A549 (cell line): ENCODE results near the gene TAF3. TPM values are rescaled to one million over a fixed set of nuclear protein-coding genes. Genes with fewer than 3 reads are reported as not detected.

Source experiments
- ATAC-seq, 2 experiments: fragments of 200-7000 bp in 1 of 2; fragments of >200 bp in 1 of 2; cut with Nextera tagmentation in 1 of 2; cut with Tn5 transposase in 1 of 2; 3 replicates each; pipeline versions ENCODE4 v1.8.0 to v1.9.1; 2018 to 2020; ENCODE audit warnings: mild to moderate bottlenecking in 1 of 2, moderate library complexity in 1 of 2
- CTCF ChIA-PET: fragments of 300-600 bp; sonication (Branson Sonifier 250); formaldehyde crosslinking; extraction: SDS; loops from one replicate; lab custom pipeline; 2021; ENCODE audit warnings: antibody characterized with exemption, inconsistent platforms; lab: Yijun Ruan, JAX
- POLR2A ChIA-PET: fragments of 350-600 bp; formaldehyde crosslinking; extraction: SDS; loops from one replicate; lab custom pipeline; 2021; ENCODE audit warnings: antibody characterized with exemption, inconsistent platforms; lab: Yijun Ruan, JAX
- DNase-seq, 2 experiments: peaks; one replicate each; pipeline versions ENCODE4 v3.0.0 to v3.0.0-alpha.2; 2011 to 2016; ENCODE audit warnings: low read depth in 1 of 2, low spot score in 1 of 2
- FAIRE-seq: peaks from 2 replicates; lab custom pipeline; 2011; peaks lifted over from hg19 to GRCh38; lab: Jason Lieb, UNC
- H3K27ac ChIP-seq, 2 experiments: fragments of >200 bp; sonication (Bioruptor Twin); formaldehyde crosslinking; 3 replicates each; pipeline ENCODE4 v1.5.1; 2016 to 2017
- H3K4me1 ChIP-seq: fragments of >200 bp; sonication (Bioruptor Twin); formaldehyde crosslinking; 3 replicates; pipeline ENCODE4 v1.6.1; 2016
- H3K4me2 ChIP-seq: fragments of >200 bp; sonication (Bioruptor Twin); formaldehyde crosslinking; 3 replicates; pipeline ENCODE4 v1.6.1; 2016
- H3K4me3 ChIP-seq: fragments of >200 bp; sonication (Bioruptor Twin); formaldehyde crosslinking; 3 replicates; pipeline ENCODE4 v1.5.1; 2016
- H3K9me3 ChIP-seq: fragments of >200 bp; sonication (Bioruptor Twin); formaldehyde crosslinking; 3 replicates; pipeline ENCODE4 v1.6.1; 2016
- CHD2 ChIP-seq: fragments of 150-350 bp; IDR thresholded peaks from 2 replicates; pipeline ENCODE4 v1.6.1; 2014; ENCODE audit warnings: low read length; ENCODE audit not compliant: partially characterized antibody
- EHMT2 ChIP-seq: fragments of 200-600 bp; sonication (generic); IDR thresholded peaks from 2 replicates; pipeline ENCODE4 v1.6.1; 2016; ENCODE audit warnings: antibody characterized with exemption, low read depth, mild to moderate bottlenecking, moderate library complexity
- EP300 ChIP-seq, 2 experiments: fragments of >200 bp; sonication (Bioruptor Twin); formaldehyde crosslinking; IDR thresholded peaks; 2 replicates in 1 of 2; 3 replicates in 1 of 2; pipeline ENCODE4 v1.6.1; 2016 to 2017
- FOXS1 ChIP-seq: fragments of 250-450 bp; sonication (Bioruptor Pico); IDR thresholded peaks from 2 replicates; pipeline ENCODE4 v1.5.0; 2020; ENCODE audit warnings: mild to moderate bottlenecking, moderate library complexity
- HEYL ChIP-seq: fragments of 250-450 bp; sonication (Bioruptor Pico); IDR thresholded peaks from 2 replicates; pipeline ENCODE4 v1.8.0; 2021; ENCODE audit warnings: mild to moderate bottlenecking, moderate library complexity
- HOXB13 ChIP-seq: fragments of 250-450 bp; sonication (Bioruptor Pico); IDR thresholded peaks from 2 replicates; pipeline ENCODE4 v1.5.0; 2020; ENCODE audit warnings: low read depth, mild to moderate bottlenecking, moderate library complexity
- JUNB ChIP-seq: fragments of >200 bp; sonication (Bioruptor Twin); formaldehyde crosslinking; IDR thresholded peaks from 2 replicates; pipeline ENCODE4 v1.6.1; 2016
- MAFK ChIP-seq: fragments of 450-650 bp; IDR thresholded peaks from 2 replicates; pipeline ENCODE4 v1.6.1; 2014; ENCODE audit not compliant: partially characterized antibody
- MAZ ChIP-seq: fragments of 150-350 bp; IDR thresholded peaks from 2 replicates; pipeline ENCODE4 v1.6.1; 2014; ENCODE audit warnings: antibody characterized with exemption, low read depth, low read length, borderline replicate concordance
- NPAS2 ChIP-seq: fragments of 250-450 bp; sonication (Bioruptor Pico); IDR thresholded peaks from 2 replicates; pipeline ENCODE4 v1.8.0; 2022; ENCODE audit warnings: mild to moderate bottlenecking, moderate library complexity, borderline replicate concordance
- NR3C1 ChIP-seq: fragments of >200 bp; sonication (Bioruptor Twin); formaldehyde crosslinking; IDR thresholded peaks from 3 replicates; pipeline ENCODE4 v1.6.1; 2017
- PHF8 ChIP-seq: fragments of 200-600 bp; sonication (generic); IDR thresholded peaks from 2 replicates; pipeline ENCODE4 v1.6.1; 2016; ENCODE audit warnings: low read depth, mild to moderate bottlenecking, antibody characterized with exemption, moderate library complexity, borderline replicate concordance
- POLR2A ChIP-seq: IDR thresholded peaks from 2 replicates; pipeline ENCODE4 v1.6.1; 2012; ENCODE audit warnings: mild to moderate bottlenecking, low read length
- POLR2AphosphoS2 ChIP-seq: conservative IDR thresholded peaks from 2 replicates; pipeline ENCODE4 v1.6.1; 2012; ENCODE audit warnings: low read length, improper control_type of control experiment, inconsistent platforms
- RAD21 ChIP-seq, 2 experiments: fragments of >200 bp in 1 of 2; sonication (Bioruptor Twin) in 1 of 2; formaldehyde crosslinking in 1 of 2; IDR thresholded peaks in 1 of 2; conservative IDR thresholded peaks in 1 of 2; 2 replicates in 1 of 2; 3 replicates in 1 of 2; pipeline ENCODE4 v1.6.1; 2012 to 2018; ENCODE audit warnings: inconsistent platforms in 1 of 2
- SMC3 ChIP-seq: fragments of >200 bp; sonication (Bioruptor Twin); formaldehyde crosslinking; IDR thresholded peaks from 3 replicates; pipeline ENCODE4 v1.6.1; 2018; ENCODE audit warnings: inconsistent platforms
- ZSCAN20 ChIP-seq: fragments of 250-450 bp; sonication (Bioruptor Pico); IDR thresholded peaks from 2 replicates; pipeline ENCODE4 v1.8.0; 2022; ENCODE audit warnings: mild to moderate bottlenecking, moderate library complexity
- WGBS: methylation state at CpG from one replicate; pipeline ENCODE4 v1.1.6; 2017; ENCODE audit errors: missing lambda C conversion rate; 5-methylcytosine and 5-hydroxymethylcytosine counted together
- polyA plus RNA-seq, 4 experiments: library from polyadenylated mRNA; depleted of rRNA in 3 of 4; stranded (reverse); fragments of >200 nt; fragmentation: RNase III in 1 of 4; extraction: RNeasy Plus Mini Kit Qiagen cat#74134 plus additional on column Dnase treatment in 1 of 4; gene quantifications; 2 replicates in 3 of 4; 3 replicates in 1 of 4; pipeline ENCODE4 v1.2.3, GENCODE V29; 2011 to 2017
- TF ChIP-seq, protein P1 (sequence below): fragments of 250-450 bp; sonication (Bioruptor Pico); IDR thresholded peaks from 2 replicates; pipeline ENCODE4 v1.5.0; 2021; ENCODE audit warnings: mild to moderate bottlenecking, moderate library complexity, borderline replicate concordance
- TF ChIP-seq, protein P2 (sequence below): IDR thresholded peaks from 2 replicates; pipeline ENCODE4 v1.6.1; 2012; ENCODE audit warnings: low read depth, borderline replicate concordance
- TF ChIP-seq, protein P3 (sequence below): fragments of >200 bp; sonication (Bioruptor Twin); formaldehyde crosslinking; IDR thresholded peaks from 3 replicates; pipeline ENCODE4 v1.5.1; 2016
- TF ChIP-seq, protein P4 (sequence below): IDR thresholded peaks from 2 replicates; pipeline ENCODE4 v1.6.1; 2012
- TF ChIP-seq, protein P5 (sequence below): fragments of 150-350 bp; IDR thresholded peaks from 2 replicates; pipeline ENCODE4 v1.6.1; 2014; ENCODE audit warnings: low read depth, mild to moderate bottlenecking, low read length

TAF3 gene
- polyA plus RNA-seq, 2 of the 4 experiments (the other 2 are of a cell fraction): 5.7 to 6.1 TPM

DNA sequence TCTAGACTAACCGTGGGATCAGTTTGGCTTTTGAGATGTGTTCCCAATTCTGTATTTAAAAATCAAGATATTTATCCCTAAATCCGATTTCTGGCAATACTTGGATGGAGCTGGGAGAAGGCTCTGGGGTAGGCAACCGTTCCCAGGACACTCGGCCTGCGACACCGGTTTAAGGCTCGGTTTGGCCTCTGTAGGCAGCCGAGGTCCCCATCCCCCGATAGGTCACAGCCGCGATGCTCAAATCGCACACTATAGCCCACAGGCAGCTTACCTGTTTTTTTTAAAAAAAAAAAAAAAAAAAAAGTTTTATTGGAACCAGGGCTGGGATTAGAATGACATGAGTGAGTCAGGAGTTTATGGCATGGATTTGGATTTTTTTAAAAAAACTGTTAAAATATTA lies 729 bp upstream of the TAF3 start:
- ChIA-PET CTCF (interaction anchor here (0.6 to 3.9 kb wide), 7 partner anchors 8 to 1391 kb away, joined by 5 to 17 read pairs (median 8); no protein-coding TSS in a partner anchor), POLR2A (interaction anchor here (0.6 to 2.7 kb wide), 8 partner anchors 8 to 548 kb away, joined by 3 to 30 read pairs (median 5); partner anchors contain the start of genes ATP5F1C and KIN)
- Histone ChIP-seq H3K9me3 (no peaks in the 10 kb centered on the region), H3K4me3 (peak overlapping the region; percentile 84), H3K4me2 (peak overlapping the region; percentile 93), H3K4me1 (peaks cover 12% of the 10 kb centered on the region; the same call in 2 of the 3 replicates), H3K27ac (peak overlapping the region; percentile 78 to 93)
- no peak for ATAC-seq
- FAIRE-seq: no peak
- TF ChIP-seq EP300 (IDR thresholded peaks at IDR 0.05): no peak
- no peak for DNase-seq
- 29% methylated on average over 11 of the region's 12 CpGs for WGBS

DNA sequence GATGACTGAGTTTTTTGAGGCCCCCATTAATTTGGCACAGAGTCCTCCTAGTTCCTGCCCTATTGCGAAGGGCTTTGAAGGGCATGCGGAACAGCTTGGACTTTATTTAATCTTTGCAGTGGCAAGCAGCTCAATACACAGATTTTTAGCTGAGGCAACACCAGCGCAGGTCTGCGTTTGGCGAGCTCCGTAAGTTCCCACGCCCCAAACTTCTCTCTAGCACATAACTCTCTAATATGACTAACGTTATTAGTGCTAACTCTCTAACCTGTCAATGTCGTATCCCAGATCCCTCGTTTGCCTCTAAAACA lies 366 bp upstream of the TAF3 start:
- TF ChIP-seq, protein P1, sequence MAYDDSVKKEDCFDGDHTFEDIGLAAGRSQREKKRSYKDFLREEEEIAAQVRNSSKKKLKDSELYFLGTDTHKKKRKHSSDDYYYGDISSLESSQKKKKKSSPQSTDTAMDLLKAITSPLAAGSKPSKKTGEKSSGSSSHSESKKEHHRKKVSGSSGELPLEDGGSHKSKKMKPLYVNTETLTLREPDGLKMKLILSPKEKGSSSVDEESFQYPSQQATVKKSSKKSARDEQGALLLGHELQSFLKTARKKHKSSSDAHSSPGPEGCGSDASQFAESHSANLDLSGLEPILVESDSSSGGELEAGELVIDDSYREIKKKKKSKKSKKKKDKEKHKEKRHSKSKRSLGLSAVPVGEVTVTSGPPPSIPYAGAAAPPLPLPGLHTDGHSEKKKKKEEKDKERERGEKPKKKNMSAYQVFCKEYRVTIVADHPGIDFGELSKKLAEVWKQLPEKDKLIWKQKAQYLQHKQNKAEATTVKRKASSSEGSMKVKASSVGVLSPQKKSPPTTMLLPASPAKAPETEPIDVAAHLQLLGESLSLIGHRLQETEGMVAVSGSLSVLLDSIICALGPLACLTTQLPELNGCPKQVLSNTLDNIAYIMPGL (CRISPR knock-in tag): no peak
- TF ChIP-seq HEYL (CRISPR knock-in tag): no peak
- no peak for TF ChIP-seq POLR2AphosphoS2
- TF ChIP-seq JUNB: no peak
- TF ChIP-seq MAZ: no peak
- TF ChIP-seq PHF8: peak; percentile 89
- TF ChIP-seq, all 56 proteins: peak for 1
- no peaks in the 10 kb centered on the region for H3K9me3 ChIP-seq
- H3K4me2 ChIP-seq: peak overlapping the region; percentile 93
- under 1% methylated on average over 10 of the region's 10 CpGs for WGBS
- peaks cover 12% of the 10 kb centered on the region; the same call in 2 of the 3 replicates for H3K4me1 ChIP-seq
- ATAC-seq (peak; percentile 38 to 53; a peak in 4 of 6 replicates), FAIRE-seq (no peak), DNase-seq (no peak)
- peak overlapping the region; percentile 84 for H3K4me3 ChIP-seq
- H3K27ac ChIP-seq: peak overlapping the region; percentile 78 to 93
- ChIA-PET POLR2A (interaction anchor here (0.6 to 2.7 kb wide), 8 partner anchors 9 to 547 kb away, joined by 3 to 30 read pairs (median 5); partner anchors contain the start of genes ATP5F1C and KIN), CTCF (interaction anchor here (1.2 to 3.9 kb wide), 6 partner anchors 9 to 1391 kb away, joined by 4 to 17 read pairs (median 8); no protein-coding TSS in a partner anchor)

DNA sequence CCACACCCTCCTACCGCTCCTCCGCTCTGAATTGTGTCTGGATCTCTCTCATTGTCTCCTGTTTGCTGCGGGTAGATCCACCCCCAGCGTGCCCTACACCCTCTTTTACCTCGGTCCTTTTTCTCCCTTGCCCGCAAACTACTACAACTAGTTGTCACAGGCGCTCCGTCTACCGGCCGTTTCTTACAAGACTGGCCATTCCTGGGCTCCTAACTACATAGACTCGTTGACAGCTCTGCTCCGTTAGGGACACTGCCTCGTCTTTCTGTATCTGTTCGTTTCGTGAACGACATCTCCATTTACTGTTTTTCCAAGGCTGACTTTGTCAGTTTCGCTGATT lies 786 bp downstream of the TAF3 start:
- under 1% methylated on average over 17 of the region's 17 CpGs for WGBS
- FAIRE-seq: no peak
- peak overlapping the region; percentile 83 to 93; a peak in 5 of 6 replicates for H3K27ac ChIP-seq

More for the DNA sequence above, 786 bp downstream of the TAF3 start:
- peak overlapping the region; percentile 86 for H3K4me2 ChIP-seq
- H3K9me3 ChIP-seq: no peaks in the 10 kb centered on the region
- DNase-seq: peak; percentile 38 to 44
- peak; percentile 46; the same call in 2 of the 3 replicates for TF ChIP-seq SMC3
- no peak for TF ChIP-seq FOXS1 (CRISPR knock-in tag)
- peak; percentile 23 to 33; a peak in 3 of 5 replicates for TF ChIP-seq RAD21 (conservative IDR thresholded peaks at IDR 0.05 in 1 of 2, IDR thresholded peaks at IDR 0.05 in 1 of 2)
- no peak for TF ChIP-seq ZSCAN20 (CRISPR knock-in tag)
- no peak for TF ChIP-seq NR3C1
- TF ChIP-seq PHF8: no peak
- no peak for TF ChIP-seq EHMT2
- TF ChIP-seq, protein P2, sequence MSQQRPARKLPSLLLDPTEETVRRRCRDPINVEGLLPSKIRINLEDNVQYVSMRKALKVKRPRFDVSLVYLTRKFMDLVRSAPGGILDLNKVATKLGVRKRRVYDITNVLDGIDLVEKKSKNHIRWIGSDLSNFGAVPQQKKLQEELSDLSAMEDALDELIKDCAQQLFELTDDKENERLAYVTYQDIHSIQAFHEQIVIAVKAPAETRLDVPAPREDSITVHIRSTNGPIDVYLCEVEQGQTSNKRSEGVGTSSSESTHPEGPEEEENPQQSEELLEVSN: no peak
- TF ChIP-seq HOXB13 (CRISPR knock-in tag): no peak
- TF ChIP-seq MAFK: no peak
- TF ChIP-seq, protein P3, sequence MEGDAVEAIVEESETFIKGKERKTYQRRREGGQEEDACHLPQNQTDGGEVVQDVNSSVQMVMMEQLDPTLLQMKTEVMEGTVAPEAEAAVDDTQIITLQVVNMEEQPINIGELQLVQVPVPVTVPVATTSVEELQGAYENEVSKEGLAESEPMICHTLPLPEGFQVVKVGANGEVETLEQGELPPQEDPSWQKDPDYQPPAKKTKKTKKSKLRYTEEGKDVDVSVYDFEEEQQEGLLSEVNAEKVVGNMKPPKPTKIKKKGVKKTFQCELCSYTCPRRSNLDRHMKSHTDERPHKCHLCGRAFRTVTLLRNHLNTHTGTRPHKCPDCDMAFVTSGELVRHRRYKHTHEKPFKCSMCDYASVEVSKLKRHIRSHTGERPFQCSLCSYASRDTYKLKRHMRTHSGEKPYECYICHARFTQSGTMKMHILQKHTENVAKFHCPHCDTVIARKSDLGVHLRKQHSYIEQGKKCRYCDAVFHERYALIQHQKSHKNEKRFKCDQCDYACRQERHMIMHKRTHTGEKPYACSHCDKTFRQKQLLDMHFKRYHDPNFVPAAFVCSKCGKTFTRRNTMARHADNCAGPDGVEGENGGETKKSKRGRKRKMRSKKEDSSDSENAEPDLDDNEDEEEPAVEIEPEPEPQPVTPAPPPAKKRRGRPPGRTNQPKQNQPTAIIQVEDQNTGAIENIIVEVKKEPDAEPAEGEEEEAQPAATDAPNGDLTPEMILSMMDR: peak; percentile 32; the same call in 1 of the 3 replicates
- TF ChIP-seq MAZ: no peak
- TF ChIP-seq NPAS2: no peak
- TF ChIP-seq CHD2: no peak
- TF ChIP-seq, protein P4, sequence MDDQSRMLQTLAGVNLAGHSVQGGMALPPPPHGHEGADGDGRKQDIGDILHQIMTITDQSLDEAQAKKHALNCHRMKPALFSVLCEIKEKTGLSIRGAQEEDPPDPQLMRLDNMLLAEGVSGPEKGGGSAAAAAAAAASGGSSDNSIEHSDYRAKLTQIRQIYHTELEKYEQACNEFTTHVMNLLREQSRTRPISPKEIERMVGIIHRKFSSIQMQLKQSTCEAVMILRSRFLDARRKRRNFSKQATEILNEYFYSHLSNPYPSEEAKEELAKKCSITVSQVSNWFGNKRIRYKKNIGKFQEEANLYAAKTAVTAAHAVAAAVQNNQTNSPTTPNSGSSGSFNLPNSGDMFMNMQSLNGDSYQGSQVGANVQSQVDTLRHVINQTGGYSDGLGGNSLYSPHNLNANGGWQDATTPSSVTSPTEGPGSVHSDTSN: no peak
- TF ChIP-seq, protein P5, sequence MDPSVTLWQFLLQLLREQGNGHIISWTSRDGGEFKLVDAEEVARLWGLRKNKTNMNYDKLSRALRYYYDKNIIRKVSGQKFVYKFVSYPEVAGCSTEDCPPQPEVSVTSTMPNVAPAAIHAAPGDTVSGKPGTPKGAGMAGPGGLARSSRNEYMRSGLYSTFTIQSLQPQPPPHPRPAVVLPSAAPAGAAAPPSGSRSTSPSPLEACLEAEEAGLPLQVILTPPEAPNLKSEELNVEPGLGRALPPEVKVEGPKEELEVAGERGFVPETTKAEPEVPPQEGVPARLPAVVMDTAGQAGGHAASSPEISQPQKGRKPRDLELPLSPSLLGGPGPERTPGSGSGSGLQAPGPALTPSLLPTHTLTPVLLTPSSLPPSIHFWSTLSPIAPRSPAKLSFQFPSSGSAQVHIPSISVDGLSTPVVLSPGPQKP: no peak
- no peak for TF ChIP-seq POLR2A
- TF ChIP-seq, all 56 proteins: peak for 3
- Histone ChIP-seq H3K4me3 (peak overlapping the region; percentile 84), H3K4me1 (peaks cover 12% of the 10 kb centered on the region; the same call in 2 of the 3 replicates)
- CTCF ChIA-PET: interaction anchor here (0.7 to 3.9 kb wide), 10 partner anchors 9 to 1390 kb away, joined by 3 to 17 read pairs (median 7); no protein-coding TSS in a partner anchor
- peak; percentile 83 to 84 for ATAC-seq
- POLR2A ChIA-PET: interaction anchor here (0.6 to 2.7 kb wide), 4 partner anchors 22 to 1476 kb away, joined by 3 to 30 read pairs (median 12); partner anchors contain the start of genes ATP5F1C and KIN
